NCI-H82 treated with DMSO at 0.1 percent for 48 hours (cell line): ENCODE results near the gene GTPBP1.

ENCODE experiments used
- DNase-seq: peaks from one replicate; lab custom pipeline; 2025; ENCODE audit not compliant: unreplicated experiment; lab: John Stamatoyannopoulos, UW

The GTPBP1 gene

DNA sequence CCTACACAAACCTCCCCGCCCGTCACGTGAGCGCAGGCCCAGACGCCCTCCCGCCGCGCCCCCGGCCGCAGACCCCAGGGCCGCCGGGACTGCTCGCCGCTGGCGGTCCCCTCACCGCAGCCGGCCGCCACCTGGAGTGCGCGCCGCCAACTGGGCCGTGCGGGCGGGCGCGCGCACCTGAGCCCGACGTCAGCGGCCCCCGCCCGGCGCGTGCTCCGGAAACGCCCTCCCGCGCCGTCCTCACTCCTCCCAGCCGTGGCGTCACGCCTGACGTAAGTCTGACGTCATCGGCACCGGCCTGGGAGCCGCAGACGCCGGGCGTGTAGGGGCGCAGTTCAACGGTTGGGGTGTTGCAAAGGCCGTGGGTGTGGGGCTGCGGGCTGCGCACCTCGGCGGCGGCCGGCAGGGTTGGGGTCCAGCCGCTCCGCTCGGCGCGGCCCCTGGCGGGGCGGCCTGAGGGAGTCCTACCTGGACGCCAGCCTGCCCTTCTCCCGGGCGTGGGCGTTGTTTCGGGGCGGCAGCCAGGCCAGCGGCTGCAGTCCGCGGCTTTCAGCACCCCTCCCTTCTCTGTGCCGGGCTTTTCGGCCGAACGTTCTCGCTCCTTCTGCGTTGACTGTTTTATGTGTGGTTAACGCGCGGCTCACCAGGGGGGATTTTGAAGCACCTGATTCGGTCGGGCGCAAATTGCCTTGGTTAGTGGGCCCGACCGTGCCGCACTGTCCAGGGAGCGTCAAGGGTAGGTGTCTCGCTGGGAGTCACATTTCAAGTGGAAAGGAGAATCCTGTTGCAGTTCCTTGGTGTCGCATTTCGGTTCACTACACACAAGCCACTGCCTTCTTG is 4.7 kb upstream of the GTPBP1 start, which contains the start of gene JOSD1:
Gene JOSD1, minus strand, starts transcription at position 155 of the 840 bp plus-strand sequence. CDS start 956 bp downstream, outside the sequence.
- DNase-seq: peak; percentile 38

DNA sequence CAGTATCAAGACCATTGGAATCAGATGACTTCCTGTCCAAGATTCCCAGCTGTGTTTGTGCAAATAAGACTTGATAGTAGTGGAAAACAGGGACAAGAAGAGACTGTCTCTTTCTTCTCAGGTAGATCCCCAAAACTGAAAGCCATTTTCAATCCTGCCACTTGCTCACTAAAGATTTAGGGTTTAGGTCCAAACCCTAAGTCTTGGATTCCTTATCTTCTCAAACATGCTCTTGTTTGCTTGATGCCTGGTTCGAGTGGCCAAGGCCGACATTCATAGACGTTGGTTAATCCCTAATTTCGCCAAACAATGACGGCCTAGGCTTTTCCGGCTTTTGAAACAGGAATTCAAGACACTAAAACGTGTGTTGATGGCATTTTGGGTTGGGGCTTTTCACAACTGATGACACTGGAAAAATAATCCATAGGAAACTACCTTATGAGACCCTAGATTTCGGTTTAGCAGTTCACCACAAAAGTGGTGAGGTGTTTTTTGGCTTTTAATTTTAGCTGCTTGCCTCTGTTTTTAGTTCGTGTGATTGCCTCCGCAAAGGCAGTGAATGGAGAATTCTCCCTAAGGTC is 1.0 kb upstream of the GTPBP1 start:
- no peak for DNase-seq

- no peak for DNase-seq
Observed at GRCh38 chr22:38706101-38706900, 557 bp downstream of the GTPBP1 start.

- no peak for DNase-seq
Observed at GRCh38 chr22:38706901-38707195, 1.1 kb downstream of the GTPBP1 start.

- DNase-seq: no peak
Observed at GRCh38 chr22:38707346-38707745, 1.6 kb downstream of the GTPBP1 start.

DNA sequence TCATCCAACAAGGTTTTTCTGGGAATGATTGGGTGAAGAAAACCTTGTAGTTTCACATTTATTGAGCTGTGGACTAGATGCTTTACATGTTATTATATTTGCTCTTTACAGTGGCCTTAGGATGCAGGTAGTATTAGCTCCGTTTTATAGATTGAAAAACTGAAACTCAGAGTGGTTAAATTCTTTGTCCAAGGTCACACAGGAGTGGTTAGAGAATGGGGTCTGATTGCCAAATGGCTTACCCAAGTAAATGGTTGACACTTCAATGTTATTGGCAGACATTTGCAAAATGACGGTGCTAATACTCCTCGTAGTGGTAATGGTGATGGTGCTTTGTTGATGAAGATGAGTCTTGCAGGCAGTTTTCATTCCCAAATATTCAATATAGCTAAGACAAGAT is 2.2 kb downstream of the GTPBP1 start:
- DNase-seq: no peak

DNA sequence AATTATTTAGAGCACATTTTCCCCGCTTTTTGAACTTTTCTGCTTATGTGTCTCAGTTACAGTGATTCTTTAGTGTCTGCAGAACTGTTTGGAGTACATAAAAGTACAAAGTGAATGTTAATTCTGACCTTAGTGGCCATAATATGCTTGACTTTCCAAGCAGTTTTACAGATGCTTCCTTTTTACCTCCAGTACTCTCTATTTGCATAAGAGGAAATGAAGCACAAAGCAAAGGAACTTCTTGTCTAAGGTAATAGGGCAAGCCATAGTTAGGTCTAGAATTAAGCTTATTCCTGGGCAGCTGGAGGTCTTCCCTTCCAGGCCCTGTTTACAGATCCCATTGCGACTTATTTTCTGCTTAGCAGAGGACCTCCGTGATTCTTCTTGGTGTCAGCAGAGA is 3.6 kb downstream of the GTPBP1 start:
- no peak for DNase-seq

DNA sequence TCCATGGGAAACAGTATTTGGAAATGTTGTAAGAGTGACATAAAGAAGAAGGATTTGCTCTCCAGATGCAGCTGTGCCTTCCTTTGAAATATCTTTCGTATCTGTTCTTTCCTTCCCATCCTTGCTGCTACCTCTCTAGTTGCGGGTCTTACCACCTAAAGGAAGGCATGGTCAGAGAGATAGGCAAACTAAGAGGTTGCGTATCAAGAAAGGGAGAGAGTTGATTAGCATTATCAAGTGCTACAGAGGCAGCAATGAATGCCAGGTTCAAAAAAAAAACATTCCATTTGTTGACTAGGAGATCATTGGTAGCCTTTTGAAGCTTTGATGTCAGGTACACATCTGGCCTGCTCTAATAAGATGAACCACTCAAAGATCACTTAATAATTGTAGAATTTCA is 4.6 kb downstream of the GTPBP1 start:
- DNase-seq: no peak

- DNase-seq: no peak
Observed at GRCh38 chr22:38710866-38711265, 5.1 kb downstream of the GTPBP1 start.

- no peak for DNase-seq
Observed at GRCh38 chr22:38712486-38713207, 6.9 kb downstream of the GTPBP1 start.

DNA sequence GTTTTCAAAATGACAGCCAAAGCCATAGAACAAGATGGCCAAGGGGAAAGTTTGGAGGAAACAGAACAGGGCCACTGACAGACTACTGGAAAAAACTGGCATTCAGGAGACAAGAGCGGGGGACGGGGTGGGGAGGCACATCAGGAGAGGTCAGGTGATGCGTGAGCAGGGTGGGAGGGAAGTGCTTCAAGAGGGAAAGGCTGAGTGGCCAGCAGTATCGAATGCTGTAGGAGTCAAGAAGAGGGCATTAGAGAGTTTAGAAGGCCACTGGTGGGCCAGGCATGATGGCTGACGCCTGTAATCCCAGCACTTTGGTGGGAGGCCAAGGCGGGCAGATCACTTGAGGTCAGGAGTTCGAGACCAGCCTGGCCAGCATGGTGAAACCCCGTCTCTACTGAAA is 8.2 kb downstream of the GTPBP1 start:
- no peak for DNase-seq

DNA sequence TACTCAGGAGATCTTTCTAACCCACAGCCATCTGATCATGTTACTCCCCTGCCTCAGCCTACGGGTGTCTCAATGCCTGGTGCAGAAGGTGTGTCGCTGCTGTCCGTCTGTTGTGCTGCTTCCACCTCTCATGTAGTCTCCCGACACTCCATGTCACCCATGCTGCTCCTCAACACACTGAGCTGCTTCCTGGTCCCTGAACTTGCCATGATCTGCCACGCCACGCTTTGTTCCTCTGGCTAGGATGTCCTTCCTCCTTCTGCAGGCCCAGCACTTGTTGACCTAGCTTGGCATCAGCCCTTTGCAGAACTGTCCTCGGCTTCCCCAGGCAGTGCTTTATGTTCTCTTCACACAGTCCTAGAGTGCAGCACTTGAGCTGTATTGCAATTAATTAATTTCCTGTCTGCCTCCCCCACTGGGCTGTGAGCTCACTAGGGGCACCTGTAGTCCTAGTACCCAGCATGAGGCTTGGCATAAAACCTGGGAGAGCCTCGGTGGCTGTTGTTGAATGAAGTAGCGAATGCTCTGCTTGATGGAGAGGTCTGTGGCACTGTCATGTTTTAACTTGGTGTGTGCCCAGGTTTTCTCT is 9.5 kb downstream of the GTPBP1 start:
- DNase-seq: no peak

GRCh38 chr22:38715852-38716251 is 10.1 kb downstream of the GTPBP1 start:
- DNase-seq: no peak

GRCh38 chr22:38716271-38716670 is 10.5 kb downstream of the GTPBP1 start:
- DNase-seq: no peak

- no peak for DNase-seq
Observed at GRCh38 chr22:38716826-38717225, 11.1 kb downstream of the GTPBP1 start.

DNA sequence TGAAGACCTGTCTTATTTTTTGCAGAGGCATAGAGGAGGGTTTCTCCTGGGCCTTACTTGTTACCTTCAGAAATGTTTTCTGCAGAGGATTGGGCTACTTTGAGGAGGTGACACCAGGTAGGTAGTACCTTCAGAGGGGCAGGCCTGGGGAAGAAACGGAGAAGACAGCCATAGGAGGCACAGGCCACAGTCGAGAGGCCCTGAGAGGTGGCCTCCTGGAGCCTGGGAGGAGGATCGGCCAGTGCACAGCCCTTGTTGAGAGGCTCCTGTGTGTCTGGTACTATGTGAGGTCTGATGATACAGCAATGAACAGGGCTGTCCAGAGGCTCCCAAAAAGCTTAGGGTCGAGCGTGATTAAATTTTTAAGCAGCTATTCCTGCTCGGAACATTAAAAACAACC is 11.5 kb downstream of the GTPBP1 start:
- DNase-seq: no peak

GRCh38 chr22:38718414-38718813 is 12.7 kb downstream of the GTPBP1 start:
- no peak for DNase-seq

DNA sequence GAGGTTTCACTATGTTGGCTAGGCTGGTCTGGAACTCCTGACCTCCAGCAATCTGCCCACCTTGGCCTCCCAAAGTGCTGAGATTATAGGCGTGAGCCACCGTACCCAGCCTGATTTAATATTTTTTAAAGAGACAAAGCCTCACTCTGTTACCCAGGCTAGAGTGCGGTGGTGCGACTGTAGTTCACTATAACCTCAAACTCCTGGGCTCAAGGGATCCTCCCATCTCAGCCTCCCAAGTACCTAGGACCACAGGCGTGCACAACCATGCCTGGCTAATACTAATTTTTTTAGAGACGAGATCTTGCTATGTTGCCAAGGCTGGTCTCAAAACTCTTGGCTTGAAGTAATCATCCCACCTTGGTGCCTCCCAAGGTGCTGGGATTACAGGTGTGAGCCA is 13.5 kb downstream of the GTPBP1 start:
- no peak for DNase-seq

- DNase-seq: no peak
Observed at GRCh38 chr22:38720350-38720749, 14.6 kb downstream of the GTPBP1 start.

GRCh38 chr22:38721551-38721950 is 15.8 kb downstream of the GTPBP1 start:
- no peak for DNase-seq

DNA sequence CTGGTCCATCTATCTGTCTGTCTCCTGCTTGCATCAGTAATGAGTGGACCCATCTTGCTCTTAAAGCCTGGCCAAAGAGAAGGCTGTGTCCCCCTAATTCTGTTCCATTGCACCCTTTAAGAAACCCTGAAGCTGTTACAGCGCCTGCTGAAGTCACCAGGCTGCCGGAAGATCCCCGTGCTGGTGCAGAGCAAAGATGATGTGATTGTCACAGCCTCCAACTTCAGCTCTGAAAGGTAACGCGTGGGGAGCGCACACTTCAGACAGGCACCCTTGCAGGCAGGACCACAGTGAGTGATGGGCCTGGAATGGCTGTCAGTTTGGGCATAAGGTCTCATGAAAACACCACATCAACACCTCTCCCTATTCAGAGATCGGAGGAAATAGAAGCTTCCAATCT is 18.4 kb downstream of the GTPBP1 start:
- no peak for DNase-seq
